Activated T-cell treated with anti-CD3 and anti-CD28 coated beads, Interleukin-2, amount 50 U/mL, for 48 hours (primary cell): Measurements from ENCODE around the gene LPIN2.

Experiments used
- DNase-seq, 2 experiments: peaks; one replicate each; pipeline ENCODE4 v3.0.0-alpha.2; 2020

LPIN2 gene

GRCh38 chr18:2979871-2980790 is 32.8 kb downstream of the LPIN2 start:
- peak; percentile 62 to 65 for DNase-seq

GRCh38 chr18:2979129-2979528 is 33.8 kb downstream of the LPIN2 start:
- no peak for DNase-seq

- peak; percentile 61 to 62 for DNase-seq
Observed at GRCh38 chr18:2978661-2979106, 34.3 kb downstream of the LPIN2 start.

- DNase-seq, result no peak
Observed at GRCh38 chr18:2978208-2978607, 34.7 kb downstream of the LPIN2 start.

GRCh38 chr18:2976218-2977132 is 36.5 kb downstream of the LPIN2 start:
- no peak for DNase-seq

DNA sequence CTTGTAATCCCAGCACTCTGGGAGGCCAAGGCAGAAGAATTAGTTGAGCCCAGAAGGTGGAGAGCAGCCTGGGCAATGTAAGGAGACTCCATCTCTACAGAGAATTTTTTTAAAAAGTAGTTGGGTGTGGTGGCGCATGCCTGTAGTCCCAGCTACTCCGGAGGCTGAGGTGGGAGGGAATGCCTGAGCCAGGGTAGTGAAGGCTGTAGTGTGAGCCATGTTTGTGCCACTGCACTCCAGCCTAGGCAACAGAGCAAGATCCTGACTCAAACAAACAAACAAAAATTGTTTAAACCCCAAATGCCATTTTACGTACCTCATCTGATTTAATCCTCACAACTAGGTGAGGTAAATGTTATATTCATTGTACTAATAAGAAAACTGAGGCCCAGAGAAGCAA is 38.2 kb downstream of the LPIN2 start:
- DNase-seq, result no peak

DNA sequence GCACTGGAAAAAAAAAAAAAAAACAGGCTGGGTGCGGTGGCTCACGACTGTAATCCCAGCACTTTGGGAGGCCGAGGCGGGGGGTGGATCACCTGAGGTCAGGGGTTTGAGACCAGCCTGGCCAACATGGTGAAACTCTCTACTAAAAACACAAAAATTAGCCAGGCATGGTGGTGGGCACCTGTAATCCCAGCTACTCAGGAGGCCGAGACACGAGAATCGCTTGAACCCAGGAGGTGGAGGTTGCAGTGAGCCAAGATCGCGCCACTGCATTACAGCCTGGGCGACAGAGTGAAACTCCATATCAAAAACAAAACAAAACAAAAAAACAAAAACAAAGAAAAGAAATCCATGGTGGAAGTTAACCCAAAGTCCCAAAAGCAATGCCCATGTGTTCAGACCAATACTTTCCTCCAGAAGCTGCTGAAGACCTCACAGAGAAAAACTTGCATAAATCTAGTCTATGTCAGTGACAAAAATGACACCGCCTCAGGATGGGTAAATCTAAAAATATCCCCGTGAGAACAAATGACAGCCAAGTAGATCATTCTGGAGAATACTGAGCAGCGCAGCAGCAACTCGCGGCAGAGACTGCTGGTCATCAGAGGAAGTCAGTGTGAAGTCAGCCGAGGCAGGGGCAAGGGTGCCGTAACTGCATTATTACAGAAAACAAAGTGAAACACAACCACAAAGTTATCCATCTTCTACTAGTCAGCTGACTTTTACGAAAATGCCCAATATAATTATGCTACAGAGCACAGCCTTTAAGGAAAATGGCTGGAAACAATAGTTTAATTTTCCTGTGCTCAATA is 41.0 kb downstream of the LPIN2 start:
- peak; percentile 73 to 78 for DNase-seq

- peak; percentile 62 to 65 for DNase-seq
Observed at GRCh38 chr18:2970772-2971659, 41.9 kb downstream of the LPIN2 start.

GRCh38 chr18:2970344-2970743 is 42.6 kb downstream of the LPIN2 start:
- no peak for DNase-seq

DNA sequence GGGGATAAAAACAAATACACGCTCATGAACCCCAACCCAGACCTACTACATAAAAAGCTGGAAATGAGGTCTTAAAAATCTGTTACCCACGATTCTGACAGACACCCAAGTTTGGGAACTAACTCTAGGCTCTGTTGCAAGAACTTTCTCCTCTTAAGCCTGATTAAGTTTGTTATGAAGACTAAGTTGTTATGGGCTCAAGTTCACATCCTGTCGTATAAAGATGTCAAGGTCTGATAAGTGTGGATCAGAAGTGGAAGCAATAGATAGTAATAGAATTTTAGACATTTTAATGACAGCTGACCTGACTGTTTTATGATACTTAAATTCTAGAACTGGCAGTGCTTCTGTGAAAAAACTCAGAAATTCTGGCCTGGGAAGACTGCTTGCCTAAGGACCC is 43.2 kb downstream of the LPIN2 start:
- no peak for DNase-seq

- no peak for DNase-seq
Observed at GRCh38 chr18:2968606-2969005, 44.3 kb downstream of the LPIN2 start.

GRCh38 chr18:2967820-2968219 is 45.1 kb downstream of the LPIN2 start:
- DNase-seq, result no peak

- DNase-seq, result no peak
Observed at GRCh38 chr18:2967357-2967756, 45.6 kb downstream of the LPIN2 start.

DNA sequence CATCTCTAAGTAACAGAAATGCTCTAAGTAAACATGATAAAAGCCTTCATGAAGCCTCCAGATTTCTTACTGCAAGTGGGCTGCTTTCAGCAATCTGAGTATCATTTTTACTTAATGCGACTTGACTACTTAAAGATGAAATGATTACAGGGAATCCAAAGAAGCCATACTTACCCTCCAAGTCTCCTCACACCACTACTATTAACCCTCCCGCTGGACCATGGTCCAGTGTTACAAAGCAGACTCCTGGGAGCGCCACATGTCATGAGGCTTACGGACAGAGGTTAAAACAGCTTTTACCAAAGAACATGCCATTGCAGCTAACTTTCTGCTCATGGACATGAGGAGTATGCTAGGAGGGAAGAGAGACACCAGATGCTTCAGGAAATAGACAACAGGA is 46.4 kb downstream of the LPIN2 start:
- no peak for DNase-seq

DNA sequence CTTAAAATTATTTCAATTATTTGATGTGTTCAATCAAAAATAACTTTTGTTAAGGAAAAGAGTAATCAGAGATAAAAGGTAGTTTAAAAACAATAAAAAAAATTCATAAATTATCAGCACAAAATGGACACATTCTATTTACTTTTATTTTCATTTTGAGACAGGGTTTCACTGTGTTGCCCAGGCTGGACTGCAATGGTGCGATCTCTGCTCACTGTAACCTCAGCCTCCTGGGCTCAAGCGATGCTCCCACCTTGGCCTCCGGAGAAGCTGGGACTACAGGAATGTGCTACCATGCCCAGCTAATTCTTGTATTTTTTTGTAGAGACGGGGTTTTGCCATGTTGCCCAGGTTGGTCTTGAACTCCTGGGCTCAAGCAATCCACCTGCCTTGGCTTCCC is 47.1 kb downstream of the LPIN2 start:
- no peak for DNase-seq

DNA sequence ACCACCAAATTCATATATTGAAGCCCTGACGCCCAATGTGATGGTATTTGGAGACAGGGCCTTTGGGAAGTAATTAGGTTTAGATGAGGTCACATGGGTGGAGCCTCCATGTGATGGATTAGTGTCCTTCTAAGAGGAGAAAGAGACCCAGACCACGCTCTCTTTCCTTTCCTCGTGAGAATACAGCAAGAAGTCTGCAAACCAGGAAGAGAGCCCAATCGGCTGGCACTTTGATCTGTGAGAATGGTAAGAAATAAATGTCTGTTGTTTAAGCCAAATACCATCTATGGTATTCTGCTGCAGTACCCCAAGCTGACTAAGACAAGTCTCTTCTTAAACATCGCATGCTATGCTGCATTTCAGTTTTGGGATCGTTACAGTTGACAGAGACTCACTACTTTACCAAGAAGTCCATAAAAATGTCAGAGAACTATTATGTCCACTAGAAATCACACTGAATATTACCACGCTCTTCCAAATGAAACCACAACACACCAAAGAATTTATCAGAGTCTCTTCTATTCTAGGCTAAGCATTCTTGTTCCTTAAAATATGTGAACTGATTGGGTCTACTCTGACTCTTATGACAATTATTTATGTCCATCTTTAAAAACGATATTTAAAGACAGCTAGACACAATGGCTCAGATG is 48.5 kb downstream of the LPIN2 start:
- peak in 1 of 2 experiments; percentile 41 for DNase-seq
